NCI-H526 (cell line): Measurements from ENCODE around the gene EMP2.
"Not testable (repeated sequence)": the region's sequence is repeated elsewhere in the genome, so short reads cannot be mapped to it uniquely, and the experiment has no call there.

Experiments used
- DNase-seq, 2 experiments: peaks; one replicate each; lab custom pipeline; 2025; lab: John Stamatoyannopoulos, UW

Gene EMP2

GRCh38 chr16:10578474-10579316 lies 1.7 kb downstream of the EMP2 start:
- DNase-seq: peak in 1 of 2 experiments; percentile 69

DNA sequence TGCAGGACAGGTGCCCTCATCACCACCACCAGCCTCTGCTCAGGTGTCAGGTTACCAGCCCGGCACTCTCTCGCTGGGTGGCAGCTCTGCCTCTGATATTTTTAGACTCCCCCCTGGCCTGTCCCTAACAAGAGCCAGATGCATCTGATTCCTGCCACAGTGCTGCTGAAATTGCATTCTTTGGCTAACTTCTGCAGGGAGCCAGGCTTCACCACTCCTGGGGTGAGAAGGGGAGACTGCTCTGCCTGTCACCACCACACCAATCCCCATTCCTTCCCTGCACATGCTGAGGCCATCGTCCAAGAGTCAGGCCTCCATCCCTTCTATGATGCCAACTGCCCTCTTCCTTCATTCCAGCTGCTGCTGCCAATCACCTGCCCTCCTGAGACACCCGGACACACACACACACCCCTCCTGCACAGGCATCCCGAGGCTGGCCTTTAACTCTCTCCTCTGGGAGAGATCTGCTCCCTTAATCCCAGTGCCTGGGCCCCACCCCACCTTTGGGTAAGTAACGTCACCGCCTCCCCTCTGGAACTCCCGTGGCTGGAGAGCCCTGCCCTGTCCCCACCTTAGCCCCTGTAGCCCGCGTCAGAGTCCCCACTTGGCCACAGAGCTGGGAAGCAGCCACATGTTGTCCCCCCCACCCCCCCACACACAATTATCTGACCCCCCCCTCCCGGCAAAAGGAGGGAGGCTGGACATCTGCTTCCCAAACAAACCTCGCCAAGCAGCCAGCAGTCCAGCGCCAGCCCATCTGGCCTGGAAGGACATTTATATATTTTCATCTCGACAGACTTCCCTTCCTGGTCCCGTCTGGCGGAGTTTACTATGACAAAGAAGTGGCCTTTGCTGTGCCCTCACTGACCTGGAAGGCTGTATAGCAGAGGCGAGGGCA lies 2.8 kb downstream of the EMP2 start:
- DNase-seq: peak; percentile 50 to 85

DNA sequence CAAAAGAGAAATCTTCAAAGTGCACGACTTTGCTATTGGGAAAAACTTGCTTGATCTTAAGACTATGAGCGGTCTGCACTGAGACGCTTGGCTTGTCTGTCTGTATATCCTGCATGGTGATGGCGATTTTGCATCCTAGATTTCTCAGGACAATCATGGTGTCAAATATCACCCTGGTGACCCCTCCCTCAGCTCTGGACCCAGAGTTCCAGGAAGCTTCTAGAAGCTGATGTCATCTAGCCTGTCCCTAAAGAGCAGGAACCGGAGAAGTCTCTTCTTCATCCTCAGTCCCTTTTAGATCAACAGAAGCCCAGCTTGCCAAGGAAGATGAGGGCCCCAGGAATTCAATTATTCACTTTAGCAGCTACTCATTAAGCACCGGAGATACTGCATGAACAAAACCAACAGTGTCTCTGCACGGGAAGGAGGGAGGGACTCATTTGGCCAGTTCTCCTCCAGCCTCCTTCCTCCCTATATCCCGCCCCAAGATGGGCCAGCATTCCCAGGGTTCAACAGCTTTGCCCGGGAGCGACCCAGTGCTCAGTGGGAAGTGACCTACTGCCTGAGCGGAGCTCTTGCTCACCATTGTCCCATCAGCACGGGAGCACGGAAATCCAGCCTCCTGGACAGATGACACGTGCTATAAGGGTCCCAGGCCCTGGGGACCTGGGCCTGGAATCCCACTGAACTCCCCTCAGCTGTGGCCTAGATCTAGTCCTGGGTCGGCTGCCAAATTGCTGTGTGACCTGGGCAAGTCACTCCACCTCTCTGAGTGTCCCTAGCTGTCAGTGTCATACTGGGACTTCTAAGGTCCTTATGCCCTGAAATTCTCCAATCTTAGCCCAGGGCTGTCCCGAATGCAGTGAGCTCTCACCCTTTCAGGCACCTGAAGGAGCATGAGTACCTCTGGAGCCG lies 3.8 kb downstream of the EMP2 start:
- peak in 1 of 2 experiments; percentile 18 for DNase-seq

GRCh38 chr16:10575506-10576130 lies 4.8 kb downstream of the EMP2 start:
- DNase-seq: no peak

- DNase-seq: no peak
Observed at GRCh38 chr16:10572611-10573010, 7.8 kb downstream of the EMP2 start.

DNA sequence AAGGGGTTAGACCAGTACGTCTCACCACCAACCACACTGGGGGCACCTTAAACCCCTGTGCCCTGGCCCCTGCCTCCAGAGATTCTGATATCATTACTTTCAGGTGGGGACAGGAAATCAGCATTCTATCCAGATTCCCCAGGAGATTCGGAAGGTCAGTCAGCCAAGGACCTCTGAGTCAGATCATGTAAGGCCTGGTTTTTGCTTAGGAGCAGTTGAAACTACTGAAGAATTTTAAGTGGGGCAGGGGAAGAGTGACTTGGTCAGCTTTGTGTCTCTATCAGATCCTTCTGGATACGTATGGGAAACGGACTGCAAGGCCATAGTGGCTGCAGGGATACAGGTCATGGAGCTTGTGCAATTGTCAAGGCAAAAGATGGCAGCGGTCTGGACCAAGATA lies 9.0 kb downstream of the EMP2 start:
- no peak for DNase-seq

GRCh38 chr16:10569621-10570020 lies 10.8 kb downstream of the EMP2 start:
- DNase-seq: no peak

GRCh38 chr16:10566613-10567012 lies 13.8 kb downstream of the EMP2 start:
- no peak for DNase-seq

GRCh38 chr16:10565167-10565566 lies 15.2 kb downstream of the EMP2 start:
- DNase-seq: no peak

DNA sequence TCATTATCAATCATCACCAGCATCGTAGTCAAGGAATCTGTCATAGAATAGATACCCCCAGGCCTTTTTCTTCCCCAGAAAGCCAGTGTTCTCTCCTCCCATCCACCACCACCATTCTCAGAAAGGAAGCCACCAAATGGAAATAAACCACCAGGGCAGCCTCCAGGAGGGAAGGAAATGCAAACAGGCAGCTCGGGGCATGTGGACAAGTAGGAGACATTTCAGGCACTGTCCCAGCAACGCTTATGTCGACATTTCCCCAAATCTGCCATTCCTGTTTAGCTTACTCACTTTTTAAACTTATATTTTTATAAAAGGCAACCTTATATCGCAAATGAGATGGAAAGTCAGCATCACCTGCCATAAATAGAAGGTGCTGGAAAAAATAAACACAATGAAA lies 15.8 kb downstream of the EMP2 start:
- no peak for DNase-seq

DNA sequence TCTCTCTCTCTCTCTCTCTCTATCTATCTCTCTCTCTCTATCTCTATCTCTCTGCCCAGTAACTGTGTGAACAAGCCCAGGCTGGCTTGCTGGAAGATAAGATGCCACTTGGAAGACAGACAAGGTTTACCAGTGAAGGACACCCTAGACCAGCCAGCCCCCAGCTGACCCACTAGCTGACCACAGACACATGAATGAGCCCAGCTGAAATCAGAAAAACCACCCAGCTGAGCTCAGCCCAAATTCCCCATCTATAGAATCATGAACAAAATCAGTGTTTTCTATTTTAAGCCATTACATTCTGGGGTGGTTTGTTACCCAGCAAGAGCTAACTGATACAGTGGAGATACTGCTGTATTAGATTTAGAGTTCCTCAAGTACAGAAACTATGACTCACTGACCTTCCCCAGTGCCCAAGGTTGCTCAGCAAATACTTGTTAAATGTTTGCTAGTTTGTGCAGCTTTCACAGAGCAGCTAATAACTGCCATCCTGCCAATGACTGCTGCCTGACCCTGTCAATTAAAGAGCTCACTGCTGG lies 18.0 kb downstream of the EMP2 start:
- DNase-seq: no peak

GRCh38 chr16:10561425-10561824 lies 19.0 kb downstream of the EMP2 start:
- no peak for DNase-seq

DNA sequence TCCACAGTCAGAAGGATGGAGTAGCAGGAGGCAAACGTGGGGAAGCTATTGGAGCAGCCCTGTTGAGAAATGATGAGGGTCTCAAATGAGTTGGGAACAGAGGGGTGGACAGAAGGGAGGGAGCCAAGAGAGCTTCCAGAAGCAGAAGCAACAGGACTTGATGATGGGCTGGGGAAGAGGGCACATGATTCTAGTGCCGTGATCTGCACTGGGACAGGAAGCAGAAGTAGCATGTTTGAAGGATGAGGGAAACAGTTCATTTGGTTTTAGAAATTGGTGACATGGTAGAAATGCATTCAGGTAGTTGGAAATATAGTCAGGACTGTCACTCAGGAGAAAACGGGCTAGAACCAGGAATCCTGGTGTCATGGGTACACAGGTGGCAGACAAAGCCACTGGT lies 19.4 kb downstream of the EMP2 start:
- no peak for DNase-seq

- DNase-seq: not testable (repeated sequence)
Observed at GRCh38 chr16:10559792-10560191, 20.6 kb downstream of the EMP2 start.

GRCh38 chr16:10558746-10559641 lies 21.4 kb downstream of the EMP2 start:
- no peak for DNase-seq

GRCh38 chr16:10558305-10558704 lies 22.1 kb downstream of the EMP2 start:
- DNase-seq: no peak

DNA sequence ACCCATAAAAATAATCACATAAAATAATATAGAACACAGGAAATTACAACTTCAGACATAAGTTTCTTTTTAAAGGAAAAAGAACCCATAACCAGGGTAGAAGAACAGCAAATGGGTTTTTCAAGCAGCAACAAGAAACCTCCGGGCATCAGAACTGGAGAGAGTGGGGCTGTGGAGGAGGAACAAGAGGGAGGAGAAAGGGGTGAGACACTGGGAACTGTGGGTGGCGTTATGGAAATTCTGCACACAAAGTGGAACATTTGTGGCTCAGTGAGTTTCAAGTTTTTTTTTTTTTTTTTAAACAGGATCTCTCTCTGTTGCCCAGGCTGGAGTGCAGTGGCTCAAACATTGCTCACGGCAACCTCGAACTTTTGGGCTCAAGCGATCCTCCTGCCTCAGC lies 22.6 kb downstream of the EMP2 start:
- no peak for DNase-seq

GRCh38 chr16:10556236-10556635 lies 24.2 kb downstream of the EMP2 start:
- DNase-seq: no peak

DNA sequence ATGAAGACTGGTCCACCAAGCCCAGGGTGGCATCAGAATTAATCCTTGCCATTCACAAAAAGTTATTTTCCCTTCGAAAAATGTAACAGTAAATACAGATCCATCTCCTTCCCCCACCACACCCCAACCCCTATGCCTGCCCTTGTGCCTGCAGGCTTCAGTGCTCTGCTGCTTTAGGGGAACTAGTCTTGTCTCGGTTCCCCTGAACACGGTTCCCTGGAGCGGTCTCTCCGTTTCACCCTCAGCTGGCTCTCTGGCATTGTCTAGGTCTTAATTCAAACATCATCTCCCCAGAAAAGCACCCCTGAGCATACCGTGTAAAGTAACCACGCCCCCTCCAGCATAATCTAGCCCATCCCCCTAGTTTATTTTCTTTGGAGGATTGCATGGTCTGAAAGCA lies 25.8 kb downstream of the EMP2 start:
- DNase-seq: no peak

GRCh38 chr16:10552998-10553491 lies 27.4 kb downstream of the EMP2 start:
- DNase-seq: peak in 1 of 2 experiments; percentile 9
